Muscle layer of colon (tissue), 2 donors: ENCODE data around the gene METTL2B.
"Not testable (repeated sequence)": the region's sequence is repeated elsewhere in the genome, so short reads cannot be mapped to it uniquely, and the experiment has no call there.

Experiments used
- H3K27ac ChIP-seq: one replicate; pipeline ENCODE4 v1.7.0; 2013; ENCODE audit warnings: low read depth, mild to moderate bottlenecking, low read length, moderate library complexity
- H3K27me3 ChIP-seq, 2 donors: one replicate each; pipeline ENCODE4 v1.7.0; 2013; ENCODE audit warnings: low read length in 2 of 2, mild to moderate bottlenecking in 2 of 2; ENCODE audit not compliant: insufficient read depth in 2 of 2, control insufficient read depth in 1 of 2
- H3K36me3 ChIP-seq: one replicate; pipeline ENCODE4 v1.7.0; 2013; ENCODE audit warnings: mild to moderate bottlenecking, low read length; ENCODE audit not compliant: insufficient read depth
- H3K4me1 ChIP-seq: one replicate; pipeline ENCODE4 v1.7.0; 2013; ENCODE audit warnings: mild to moderate bottlenecking, low read length; ENCODE audit not compliant: insufficient read depth
- H3K4me3 ChIP-seq, 2 donors: one replicate each; pipeline ENCODE4 v1.7.0; 2013; ENCODE audit warnings: low read length in 2 of 2, low read depth in 1 of 2, mild to moderate bottlenecking in 1 of 2, moderate library complexity in 1 of 2
- H3K9ac ChIP-seq: one replicate; pipeline ENCODE4 v1.7.0; 2013; ENCODE audit warnings: low read length
- H3K9me3 ChIP-seq: one replicate; pipeline ENCODE4 v1.7.0; 2013; ENCODE audit warnings: mild to moderate bottlenecking, low read length
- donor health status: abdominal sarcoma.
- donor health status: Adenocarcinoma of cecum.

METTL2B gene

DNA sequence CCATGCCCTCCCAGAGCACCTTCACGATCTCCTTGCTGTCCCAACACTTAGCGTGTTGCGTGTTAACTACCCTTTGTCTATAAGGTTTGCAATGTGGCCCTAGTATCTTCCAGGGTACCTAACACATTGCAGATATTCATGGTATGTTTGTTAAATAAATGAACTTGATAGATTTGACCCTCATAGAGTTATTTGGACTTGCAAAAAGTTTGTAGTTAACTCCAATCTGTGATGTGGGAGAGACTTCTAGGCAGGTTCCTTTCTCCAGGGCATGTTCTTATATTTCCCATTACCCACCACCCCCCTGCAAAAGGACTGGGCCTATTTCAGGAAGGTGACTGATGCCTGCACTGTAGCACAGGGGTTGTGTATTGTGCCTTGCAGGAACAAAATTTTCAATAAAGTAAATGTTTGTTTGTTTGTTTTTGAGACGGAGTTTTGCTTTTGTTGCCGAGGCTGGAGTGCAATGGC lies 20.3 kb upstream of the METTL2B start:
- Histone ChIP-seq H3K4me3 (peak overlapping the region; percentile 62 to 70), H3K27ac (peak overlapping the region; percentile 70), H3K9ac (peak overlapping the region; percentile 35), H3K36me3 (peaks cover 5% of the 10 kb centered on the region), H3K4me1 (peaks cover 43% of the 10 kb centered on the region), H3K27me3 (no peaks in the 10 kb centered on the region), H3K9me3 (no peaks in the 10 kb centered on the region)

DNA sequence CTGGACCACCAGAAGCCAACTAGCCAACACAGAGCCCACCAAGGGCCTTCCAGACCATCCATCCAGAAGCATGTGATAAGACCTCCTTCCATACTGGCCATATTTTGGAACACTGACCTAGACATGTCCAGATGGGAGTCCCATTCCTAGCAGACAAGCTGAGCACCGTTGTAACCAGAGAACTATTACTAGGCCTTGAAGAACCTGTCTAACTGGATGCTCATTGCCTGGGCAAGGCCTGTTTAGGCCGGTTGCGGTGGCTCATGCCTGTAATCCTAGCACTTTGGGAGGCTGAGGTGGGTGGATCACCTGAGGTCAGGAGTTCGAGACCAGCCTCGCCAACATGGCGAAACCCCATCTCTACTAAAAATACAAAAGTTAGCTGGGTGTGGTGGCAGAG lies 19.2 kb upstream of the METTL2B start:
- H3K36me3 ChIP-seq, H3K9me3 ChIP-seq, H3K9ac ChIP-seq, H3K27ac ChIP-seq, H3K4me3 ChIP-seq, H3K27me3 ChIP-seq: not testable (repeated sequence)
- H3K4me1 ChIP-seq: peaks cover 43% of the 10 kb centered on the region

DNA sequence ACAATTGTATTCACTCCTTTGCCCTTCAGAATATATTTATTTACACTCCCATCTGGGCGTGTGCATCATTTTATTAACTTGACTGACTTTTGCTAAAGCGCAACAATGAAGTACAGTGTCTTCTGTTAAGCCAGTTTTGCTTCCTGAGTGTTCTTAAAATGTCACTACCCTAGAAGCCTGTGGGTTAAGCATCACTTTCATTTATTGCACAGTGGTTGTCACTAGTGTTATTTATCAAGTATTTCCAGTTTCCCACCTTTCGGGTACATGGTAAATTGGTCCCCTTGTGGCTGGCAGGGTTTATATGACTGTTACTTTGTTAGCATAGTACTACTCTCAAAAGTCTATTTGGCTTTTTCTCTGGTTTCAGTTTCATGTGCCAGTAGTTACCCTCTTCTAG lies 17.6 kb upstream of the METTL2B start:
- no peak overlapping the region for H3K4me3 ChIP-seq
- H3K9ac ChIP-seq: no peak overlapping the region
- peaks cover 5% of the 10 kb centered on the region for H3K36me3 ChIP-seq
- no peaks in the 10 kb centered on the region for H3K9me3 ChIP-seq
- peaks cover 40% of the 10 kb centered on the region for H3K4me1 ChIP-seq
- H3K27ac ChIP-seq: no peak overlapping the region
- H3K27me3 ChIP-seq: no peaks in the 10 kb centered on the region

DNA sequence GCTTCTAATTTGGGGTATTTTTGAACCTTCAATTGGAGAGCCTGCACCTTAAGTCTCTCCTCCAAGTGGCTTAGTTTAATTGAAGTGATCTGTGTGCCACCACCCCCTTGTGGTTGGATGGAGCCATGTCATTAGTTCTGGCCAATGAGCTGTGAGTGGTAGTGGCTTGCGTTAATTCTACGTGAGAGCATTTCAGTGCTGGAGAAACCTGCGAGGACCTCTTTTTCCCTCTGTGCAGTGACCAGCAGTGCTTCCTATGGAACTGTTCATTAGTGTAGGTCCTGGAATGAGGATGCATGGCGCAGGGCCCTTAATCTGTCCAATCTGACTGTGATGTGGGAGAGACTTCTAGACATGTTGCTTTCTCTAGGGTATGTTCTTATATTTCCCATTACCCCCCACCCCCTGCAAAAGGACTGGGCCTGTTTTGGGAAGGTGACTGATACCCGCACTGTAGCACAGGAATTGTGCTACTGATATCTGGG lies 17.1 kb upstream of the METTL2B start:
- H3K4me3 ChIP-seq: no peak overlapping the region
- peaks cover 5% of the 10 kb centered on the region for H3K36me3 ChIP-seq
- no peak overlapping the region for H3K9ac ChIP-seq
- H3K4me1 ChIP-seq: peaks cover 35% of the 10 kb centered on the region
- no peak overlapping the region for H3K27ac ChIP-seq
- H3K9me3 ChIP-seq: no peaks in the 10 kb centered on the region
- no peaks in the 10 kb centered on the region for H3K27me3 ChIP-seq

DNA sequence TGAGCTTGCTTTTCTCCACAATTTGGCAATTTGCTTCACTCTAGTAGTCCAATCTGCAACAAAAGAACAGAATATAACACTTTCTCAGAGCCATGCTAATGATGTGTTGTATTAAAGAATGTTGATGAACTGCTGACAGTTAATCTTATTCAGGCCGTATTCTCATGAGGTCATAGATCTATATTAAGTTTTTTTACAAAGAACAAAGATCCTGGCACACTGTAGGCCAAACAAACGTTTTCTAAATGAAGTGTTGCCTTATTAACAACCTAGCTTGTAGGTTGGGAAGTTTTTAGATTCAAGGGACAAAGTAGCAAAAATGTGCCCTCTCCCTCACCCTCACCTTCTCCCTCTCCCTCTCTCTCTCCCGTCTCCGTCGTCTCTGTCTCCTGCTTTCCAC lies 14.1 kb upstream of the METTL2B start:
- Histone ChIP-seq H3K27ac (no peak overlapping the region), H3K36me3 (peaks cover under 1% of the 10 kb centered on the region), H3K27me3 (no peaks in the 10 kb centered on the region), H3K4me3 (no peak overlapping the region), H3K4me1 (peaks cover 11% of the 10 kb centered on the region), H3K9ac (no peak overlapping the region), H3K9me3 (no peaks in the 10 kb centered on the region)

DNA sequence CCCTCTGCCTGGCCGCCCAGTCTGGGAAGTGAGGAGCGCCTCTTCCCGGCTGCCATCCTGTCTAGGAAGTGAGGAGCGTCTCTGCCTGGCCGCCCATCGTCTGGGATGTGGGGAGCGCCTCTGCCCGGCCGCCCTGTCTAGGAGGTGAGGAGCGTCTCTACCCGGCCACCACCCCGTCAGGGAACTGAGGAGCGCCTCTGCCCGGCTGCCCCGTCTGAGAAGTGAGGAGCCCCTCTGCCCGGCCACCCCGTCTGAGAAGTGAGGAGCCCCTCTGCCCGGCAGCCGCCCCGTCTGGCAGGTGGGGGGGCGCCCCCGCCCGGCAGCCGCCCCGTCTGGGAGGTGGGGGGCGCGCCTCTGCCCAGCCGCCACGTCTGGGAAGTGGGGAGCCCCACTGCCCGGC lies 13.2 kb upstream of the METTL2B start:
- not testable (repeated sequence) for H3K9ac ChIP-seq, H3K27ac ChIP-seq, H3K27me3 ChIP-seq, H3K9me3 ChIP-seq, H3K36me3 ChIP-seq, H3K4me3 ChIP-seq
- H3K4me1 ChIP-seq: peaks cover 11% of the 10 kb centered on the region

DNA sequence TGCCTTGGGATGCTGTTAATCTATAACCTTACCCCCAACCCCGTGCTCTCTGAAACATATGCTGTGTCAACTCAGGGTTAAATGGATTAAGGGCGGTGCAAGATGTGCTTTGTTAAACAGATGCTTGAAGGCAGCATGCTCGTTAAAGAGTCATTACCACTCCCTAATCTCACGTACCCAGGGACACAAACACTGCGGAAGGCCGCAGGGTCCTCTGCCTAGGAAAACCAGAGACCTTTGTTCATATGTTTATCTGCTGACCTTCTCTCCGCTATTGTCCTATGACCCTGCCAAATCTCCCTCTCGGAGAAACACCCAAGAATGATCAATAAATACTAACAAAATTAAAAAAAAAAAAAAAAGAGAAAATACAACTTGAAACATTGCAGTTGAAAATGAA lies 12.6 kb upstream of the METTL2B start:
- H3K9me3 ChIP-seq, H3K4me1 ChIP-seq, H3K9ac ChIP-seq, H3K27me3 ChIP-seq, H3K27ac ChIP-seq, H3K36me3 ChIP-seq, H3K4me3 ChIP-seq: not testable (repeated sequence)

DNA sequence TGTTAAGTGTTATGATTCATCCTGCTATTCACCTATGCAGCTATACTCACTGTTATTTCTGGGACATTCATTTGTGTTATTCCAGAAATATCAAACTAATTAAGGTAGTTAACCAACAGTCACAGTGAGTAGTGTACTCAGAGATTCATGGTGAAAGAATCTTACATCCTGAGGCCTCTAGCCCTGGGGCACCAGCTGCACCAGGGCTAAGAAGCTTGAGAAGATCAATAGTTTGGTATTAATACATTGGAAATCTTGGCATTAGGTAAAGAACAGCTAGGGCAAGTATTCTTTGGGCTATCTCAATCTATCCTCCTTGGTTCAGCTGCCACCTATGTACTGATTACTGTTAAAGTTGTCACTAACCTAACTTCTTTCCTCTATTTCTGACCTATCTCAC lies 9.7 kb upstream of the METTL2B start:
- not testable (repeated sequence) for H3K9me3 ChIP-seq, H3K4me1 ChIP-seq, H3K27me3 ChIP-seq, H3K27ac ChIP-seq, H3K9ac ChIP-seq, H3K4me3 ChIP-seq, H3K36me3 ChIP-seq

DNA sequence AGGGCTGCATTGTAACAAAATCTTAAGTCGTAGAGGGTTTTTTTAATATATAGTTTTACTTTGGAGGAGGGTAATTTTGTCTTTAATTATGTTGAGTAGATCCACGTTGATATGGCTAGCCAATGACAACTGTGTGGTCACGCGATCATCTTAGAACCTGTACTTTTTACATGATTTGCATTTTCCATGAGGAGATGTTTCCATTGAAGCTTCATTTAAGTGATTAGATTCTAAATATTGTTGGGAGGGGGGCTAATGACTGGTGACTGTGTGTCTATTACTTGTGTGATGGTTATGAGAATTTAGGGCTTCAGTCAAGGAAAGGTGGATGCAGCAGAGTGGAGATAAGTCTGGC lies 765 bp downstream of the METTL2B start:
- H3K27me3 ChIP-seq, H3K4me1 ChIP-seq, H3K36me3 ChIP-seq, H3K9me3 ChIP-seq: not testable (repeated sequence)
- H3K27ac ChIP-seq: peak overlapping the region; percentile 61
- peak overlapping the region; percentile 66 to 68 for H3K4me3 ChIP-seq
- H3K9ac ChIP-seq: peak overlapping the region; percentile 27

DNA sequence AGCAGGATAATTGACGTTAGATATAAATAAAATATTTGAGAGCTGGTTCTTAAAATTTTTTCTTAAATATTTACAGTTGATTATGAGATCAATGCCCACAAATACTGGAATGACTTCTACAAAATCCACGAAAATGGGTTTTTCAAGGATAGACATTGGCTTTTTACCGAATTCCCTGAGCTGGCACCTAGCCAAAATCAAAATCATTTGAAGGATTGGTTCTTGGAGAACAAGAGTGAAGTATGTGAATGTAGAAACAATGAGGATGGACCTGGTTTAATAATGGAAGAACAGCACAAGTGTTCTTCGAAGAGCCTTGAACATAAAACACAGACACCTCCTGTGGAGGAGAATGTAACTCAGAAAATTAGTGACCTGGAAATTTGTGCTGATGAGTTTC lies 2.5 kb downstream of the METTL2B start:
- not testable (repeated sequence) for H3K27me3 ChIP-seq, H3K36me3 ChIP-seq, H3K9ac ChIP-seq, H3K9me3 ChIP-seq, H3K4me1 ChIP-seq, H3K27ac ChIP-seq, H3K4me3 ChIP-seq

DNA sequence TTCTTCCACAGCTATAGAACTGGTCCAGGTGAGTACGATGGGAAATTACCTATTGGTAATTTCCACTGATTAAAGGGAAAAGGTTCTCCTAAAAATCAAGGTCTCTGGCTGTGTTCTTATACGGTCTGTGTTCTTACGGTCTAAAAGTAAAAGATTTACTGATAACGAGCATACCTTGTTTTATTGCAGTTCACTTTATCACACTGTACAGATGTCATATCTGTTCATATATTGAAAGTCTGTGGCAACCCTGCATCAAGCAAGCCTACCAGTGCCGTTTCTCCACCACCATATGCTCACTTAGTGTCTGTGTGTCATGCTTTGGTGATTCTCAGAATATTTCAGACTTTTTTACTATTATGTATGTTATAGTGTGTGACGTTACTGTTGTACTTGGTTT lies 11.6 kb downstream of the METTL2B start:
- H3K27ac ChIP-seq, H3K9me3 ChIP-seq, H3K4me1 ChIP-seq, H3K4me3 ChIP-seq, H3K9ac ChIP-seq, H3K27me3 ChIP-seq, H3K36me3 ChIP-seq: not testable (repeated sequence)

DNA sequence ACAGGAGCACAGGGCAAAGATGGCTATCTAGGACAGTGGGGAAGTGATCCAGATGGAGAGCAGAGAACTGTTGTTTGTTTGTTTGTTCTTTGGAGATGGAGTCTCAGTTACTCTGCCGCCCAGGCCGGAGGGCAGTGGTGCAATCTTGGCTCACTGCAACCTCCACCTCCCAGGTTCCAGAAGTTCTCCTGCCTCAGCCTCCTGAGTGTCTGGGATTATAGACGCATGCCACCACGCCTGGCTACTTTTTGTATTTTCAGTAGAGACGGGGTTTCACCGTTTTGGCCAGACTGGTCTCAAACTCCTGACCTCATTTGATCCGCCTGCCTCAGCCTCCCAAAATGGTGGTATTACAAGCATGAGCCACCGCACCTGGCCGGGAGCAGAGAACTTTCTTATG lies 20.9 kb downstream of the METTL2B start:
- H3K36me3 ChIP-seq: peaks cover 15% of the 10 kb centered on the region
- no peak overlapping the region for H3K4me3 ChIP-seq
- no peaks in the 10 kb centered on the region for H3K9me3 ChIP-seq
- no peak overlapping the region for H3K27ac ChIP-seq
- no peak overlapping the region for H3K9ac ChIP-seq
- H3K27me3 ChIP-seq: no peaks in the 10 kb centered on the region
- no peaks in the 10 kb centered on the region for H3K4me1 ChIP-seq
